ENCODE results near the gene ZNF280B.

DNA sequence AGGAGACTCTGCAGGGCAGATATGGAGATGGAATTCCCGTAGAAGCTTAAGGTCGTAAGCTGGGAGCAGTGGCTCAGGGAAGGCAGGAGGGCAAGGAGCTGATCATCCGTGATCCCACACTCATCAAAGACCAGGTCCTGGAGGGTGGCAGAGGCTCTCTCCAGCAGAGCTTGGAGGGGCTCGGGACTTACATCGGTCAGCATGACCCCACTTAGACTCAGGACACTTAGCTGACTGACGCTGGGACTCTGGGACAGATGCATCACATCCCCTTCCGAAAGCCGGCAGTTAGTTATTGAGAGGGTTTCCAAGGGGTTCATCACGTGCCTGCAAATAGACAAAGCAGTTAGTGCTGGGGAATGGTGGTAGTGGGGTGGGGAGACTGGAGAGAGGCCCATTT, 39.8 kb upstream of the ZNF280B start:
- TF ChIP-seq NFRKB (IDR thresholded peaks at IDR 0.05) (no peak), CTCF (CRISPR knock-in tag; IDR thresholded peaks at IDR 0.05) (no peak), ZBTB10 (CRISPR knock-in tag; IDR thresholded peaks at IDR 0.05; ENCODE audit: borderline replicate concordance) (no peak), MXI1 (IDR thresholded peaks at IDR 0.05; ENCODE audit: borderline replicate concordance, low read depth, low read length) (no peak)

All from HepG2 (cell line).